CD4-positive, alpha-beta T cell (primary cell): ENCODE measurements around the gene PELI2. TPM values are rescaled to one million over a fixed set of nuclear protein-coding genes. Genes with fewer than 3 reads are reported as not detected.
A peak's percentile ranks its signal among the peaks of the same experiment; 100 is the strongest.

Experiments
- ATAC-seq: fragments of 200-7000 bp; cut with Tn5 transposase; one replicate; pipeline ENCODE4 v1.10.0; 2022; ENCODE audit warnings: mild to moderate bottlenecking; ENCODE audit not compliant: poor library complexity
- CTCF ChIA-PET: fragments of 350-600 bp; sonication (Branson Sonifier 250); formaldehyde crosslinking; loops from one replicate; lab custom pipeline; 2021; ENCODE audit warnings: antibody characterized with exemption, inconsistent platforms; lab: Charles Lee
- POLR2A ChIA-PET: fragments of 350-600 bp; sonication (Branson Sonifier 250); formaldehyde crosslinking; loops from one replicate; lab custom pipeline; 2021; ENCODE audit warnings: antibody characterized with exemption, inconsistent platforms; lab: Charles Lee
- DNase-seq, 14 experiments: peaks; one replicate each; pipeline ENCODE4 v3.0.0-alpha.2; 2013 to 2020; ENCODE audit warnings: mixed read lengths in 2 of 14
- H3K27ac ChIP-seq, 2 donors: one replicate each; pipeline versions ENCODE4 v1.5.1 to v1.7.0; 2013; ENCODE audit warnings: low read length in 2 of 2, low read depth in 1 of 2, mild to moderate bottlenecking in 1 of 2
- H3K27me3 ChIP-seq, 2 experiments: 1 replicate in 1 of 2; 2 replicates in 1 of 2; pipeline versions ENCODE4 v1.6.1 to v1.7.0; 2013; ENCODE audit warnings: low read length in 2 of 2, control low read depth in 1 of 2, mild to moderate bottlenecking in 1 of 2, moderate library complexity in 1 of 2; ENCODE audit not compliant: insufficient read depth in 2 of 2, control insufficient read depth in 1 of 2
- H3K36me3 ChIP-seq: one replicate; pipeline ENCODE4 v1.6.1; 2013; ENCODE audit warnings: low read length, control low read depth; ENCODE audit not compliant: insufficient read depth
- H3K4me1 ChIP-seq: one replicate; pipeline ENCODE4 v1.6.1; 2013; ENCODE audit warnings: low read length, control low read depth; ENCODE audit not compliant: insufficient read depth
- H3K4me3 ChIP-seq: one replicate; pipeline ENCODE4 v1.5.1; 2013; ENCODE audit warnings: mild to moderate bottlenecking, low read length, moderate library complexity
- H3K9me3 ChIP-seq, 2 experiments: 1 replicate in 1 of 2; 2 replicates in 1 of 2; pipeline versions ENCODE4 v1.6.1 to v1.7.0; 2013; ENCODE audit warnings: low read length in 2 of 2, mild to moderate bottlenecking in 2 of 2, control low read depth in 1 of 2, moderate library complexity in 1 of 2; ENCODE audit not compliant: control insufficient read depth in 1 of 2, insufficient read depth in 1 of 2
- H3K27ac Mint-ChIP-seq: one replicate; pipeline ENCODE4 v1.8.0; 2020; ENCODE audit warnings: mixed read lengths
- H3K27me3 Mint-ChIP-seq: one replicate; pipeline ENCODE4 v1.8.0; 2021; ENCODE audit warnings: mixed read lengths
- H3K36me3 Mint-ChIP-seq: one replicate; pipeline ENCODE4 v1.8.0; 2021; ENCODE audit warnings: low read depth, mixed read lengths
- H3K4me1 Mint-ChIP-seq: one replicate; pipeline ENCODE4 v1.8.0; 2021; ENCODE audit warnings: low read depth, mixed read lengths
- H3K4me3 Mint-ChIP-seq: one replicate; pipeline ENCODE4 v1.8.0; 2020; ENCODE audit warnings: mild to moderate bottlenecking, mixed read lengths
- H3K9me3 Mint-ChIP-seq: one replicate; pipeline ENCODE4 v1.8.0; 2020; ENCODE audit warnings: mixed read lengths
- intact Hi-C, 2 experiments: fragments of 100-400 bp; cut with DNase I in 1 of 2; cut with micrococcal nuclease in 1 of 2; formaldehyde crosslinking; loops; one replicate each; pipeline versions ENCODE4 v1.15.1 to v1.9.0; 2023 to 2025; cut with DNase I, micrococcal nuclease
- total RNA-seq, 174 experiments: library from RNA in 2 of 174; stranded (reverse) in 2 of 174; gene quantifications; one replicate each; pipeline ENCODE4 v1.2.3 and lab custom pipeline; 2021 to 2026
- TF ChIP-seq, protein P1 (sequence below): fragments of 200-600 bp; IDR thresholded peaks from one replicate; pipeline ENCODE4 v1.8.0; 2022; ENCODE audit warnings: antibody characterized with exemption, mild to moderate bottlenecking

PELI2 gene
- total RNA-seq, 2 experiments from 2014 or later, result 12.2 to 15.9 TPM

DNA sequence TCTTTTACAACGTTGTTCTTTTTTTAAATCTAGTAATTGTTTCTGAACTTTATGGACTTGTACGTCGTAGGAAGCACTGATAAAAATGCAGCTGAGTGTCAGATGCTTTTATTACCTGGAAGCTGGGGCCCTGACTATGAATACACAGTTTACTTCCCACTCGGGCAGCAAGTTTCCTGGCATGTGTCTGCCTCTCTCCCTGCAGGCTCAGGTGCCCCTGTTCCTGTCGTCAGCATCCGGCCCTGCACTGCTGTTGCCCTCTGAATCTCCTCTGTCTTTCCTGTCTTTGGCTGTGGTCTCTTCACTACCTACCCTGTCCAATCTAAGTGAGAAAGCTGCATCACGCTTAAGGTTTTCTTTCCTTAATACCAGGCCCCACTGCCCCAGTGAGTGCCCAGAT lies 75.8 kb downstream of the PELI2 start:
- Histone ChIP-seq H3K9me3 (no peaks in the 10 kb centered on the region), H3K27me3 (no peaks in the 10 kb centered on the region), H3K36me3 (no peaks in the 10 kb centered on the region), H3K4me3 (no peak overlapping the region), H3K4me1 (peaks cover 15% of the 10 kb centered on the region), H3K27ac (no peak overlapping the region)
- TF ChIP-seq, protein P1, sequence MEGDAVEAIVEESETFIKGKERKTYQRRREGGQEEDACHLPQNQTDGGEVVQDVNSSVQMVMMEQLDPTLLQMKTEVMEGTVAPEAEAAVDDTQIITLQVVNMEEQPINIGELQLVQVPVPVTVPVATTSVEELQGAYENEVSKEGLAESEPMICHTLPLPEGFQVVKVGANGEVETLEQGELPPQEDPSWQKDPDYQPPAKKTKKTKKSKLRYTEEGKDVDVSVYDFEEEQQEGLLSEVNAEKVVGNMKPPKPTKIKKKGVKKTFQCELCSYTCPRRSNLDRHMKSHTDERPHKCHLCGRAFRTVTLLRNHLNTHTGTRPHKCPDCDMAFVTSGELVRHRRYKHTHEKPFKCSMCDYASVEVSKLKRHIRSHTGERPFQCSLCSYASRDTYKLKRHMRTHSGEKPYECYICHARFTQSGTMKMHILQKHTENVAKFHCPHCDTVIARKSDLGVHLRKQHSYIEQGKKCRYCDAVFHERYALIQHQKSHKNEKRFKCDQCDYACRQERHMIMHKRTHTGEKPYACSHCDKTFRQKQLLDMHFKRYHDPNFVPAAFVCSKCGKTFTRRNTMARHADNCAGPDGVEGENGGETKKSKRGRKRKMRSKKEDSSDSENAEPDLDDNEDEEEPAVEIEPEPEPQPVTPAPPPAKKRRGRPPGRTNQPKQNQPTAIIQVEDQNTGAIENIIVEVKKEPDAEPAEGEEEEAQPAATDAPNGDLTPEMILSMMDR, result no peak
- ATAC-seq, result peak; percentile 57
- H3K4me3 Mint-ChIP-seq, result no peak overlapping the region
- H3K27me3 Mint-ChIP-seq, result no peaks in the 10 kb centered on the region
- CTCF ChIA-PET, result no interaction called here
- POLR2A ChIA-PET, result no interaction called here
- H3K27ac Mint-ChIP-seq, result no peak overlapping the region
- intact Hi-C loops, result no loop called here
- H3K4me1 Mint-ChIP-seq, result peaks cover 27% of the 10 kb centered on the region
- no peaks in the 10 kb centered on the region for H3K9me3 Mint-ChIP-seq
- DNase-seq, result peak in 2 of 14 experiments; percentile 10 to 18
- no peaks in the 10 kb centered on the region for H3K36me3 Mint-ChIP-seq

DNA sequence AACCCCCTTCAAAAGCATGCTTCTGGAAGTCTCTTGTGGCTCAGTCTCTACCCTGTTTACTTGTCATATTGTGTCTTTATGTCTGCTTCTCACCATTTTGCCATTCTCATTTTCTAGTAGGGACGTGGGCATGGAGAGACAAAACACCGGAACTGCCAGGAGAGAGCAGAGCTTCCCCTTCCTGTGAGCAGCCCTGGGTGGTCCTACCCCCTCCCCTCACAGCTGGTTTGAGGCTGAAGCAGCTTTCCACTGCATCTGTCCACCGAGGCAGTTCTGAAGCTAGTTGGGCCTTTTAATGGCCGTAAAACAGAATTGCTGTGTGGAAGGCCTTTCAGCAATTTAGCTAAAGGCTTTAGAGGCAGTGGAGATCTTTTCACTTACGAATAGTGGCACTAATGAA lies 77.0 kb downstream of the PELI2 start:
- H3K4me3 Mint-ChIP-seq, result peak overlapping the region; percentile 4
- Histone ChIP-seq H3K9me3 (no peaks in the 10 kb centered on the region), H3K4me1 (peaks cover 15% of the 10 kb centered on the region), H3K27me3 (no peaks in the 10 kb centered on the region), H3K4me3 (no peak overlapping the region), H3K27ac (no peak overlapping the region), H3K36me3 (no peaks in the 10 kb centered on the region)
- H3K9me3 Mint-ChIP-seq, result no peaks in the 10 kb centered on the region
- TF ChIP-seq, protein P1, result no peak
- CTCF ChIA-PET, result no interaction called here
- POLR2A ChIA-PET, result interaction anchor here (0.6 to 1.4 kb wide), 8 partner anchors 17 to 413 kb away, joined by 3 to 4 read pairs (median 3); partner anchors contain the start of gene PELI2
- intact Hi-C loops, result no loop called here
- DNase-seq, result no peak
- no peaks in the 10 kb centered on the region for H3K36me3 Mint-ChIP-seq
- no peak for ATAC-seq
- peaks cover 27% of the 10 kb centered on the region for H3K4me1 Mint-ChIP-seq
- no peaks in the 10 kb centered on the region for H3K27me3 Mint-ChIP-seq
- peak overlapping the region; percentile 68 for H3K27ac Mint-ChIP-seq

DNA sequence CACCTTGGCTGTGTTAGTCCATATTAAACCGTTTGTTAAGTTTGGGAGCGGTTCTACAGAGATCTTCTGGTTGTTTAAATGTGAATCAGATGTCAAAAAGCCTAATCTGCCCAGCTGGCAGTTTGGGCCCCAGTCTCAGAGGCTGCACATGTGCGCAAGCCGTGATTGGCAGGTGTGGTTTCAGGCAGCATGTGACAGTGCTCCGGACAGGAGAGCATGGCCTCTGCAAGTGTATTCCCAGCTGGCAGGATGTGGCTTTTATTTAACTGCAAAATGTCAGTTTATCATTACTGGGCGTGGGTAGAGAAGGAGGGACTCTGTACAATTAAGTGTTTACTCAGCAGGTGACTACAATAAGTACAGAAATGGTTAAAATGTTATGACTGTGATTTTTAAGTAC lies 77.5 kb downstream of the PELI2 start:
- Histone ChIP-seq H3K36me3 (no peaks in the 10 kb centered on the region), H3K4me3 (no peak overlapping the region), H3K4me1 (peaks cover 15% of the 10 kb centered on the region), H3K27me3 (no peaks in the 10 kb centered on the region), H3K27ac (no peak overlapping the region), H3K9me3 (no peaks in the 10 kb centered on the region)
- ATAC-seq (peak; percentile 41), DNase-seq (peak in 5 of 14 experiments; percentile 11 to 44 (median 18))
- H3K36me3 Mint-ChIP-seq, result no peaks in the 10 kb centered on the region
- H3K27me3 Mint-ChIP-seq, result no peaks in the 10 kb centered on the region
- peak overlapping the region; percentile 12 for H3K4me3 Mint-ChIP-seq
- H3K9me3 Mint-ChIP-seq, result no peaks in the 10 kb centered on the region
- TF ChIP-seq, protein P1, result no peak
- ChIA-PET CTCF (no interaction called here), POLR2A (interaction anchor here (0.6 to 1.4 kb wide), 7 partner anchors 17 to 711 kb away, joined by 3 to 4 read pairs (median 3); partner anchors contain the start of gene PELI2)
- peak overlapping the region; percentile 20 for H3K27ac Mint-ChIP-seq
- intact Hi-C loops, result no loop called here
- peaks cover 27% of the 10 kb centered on the region for H3K4me1 Mint-ChIP-seq
